ENCODE data around the gene ANKRD52. TPM values are rescaled to one million over a fixed set of nuclear protein-coding genes. Genes with fewer than 3 reads are reported as not detected.
"Not testable (repeated sequence)": the region's sequence is repeated elsewhere in the genome, so short reads cannot be mapped to it uniquely, and the experiment has no call there.

ANKRD52 gene
- total RNA-seq, 1 donor from 2014 or later, result 68.0 TPM

GRCh38 chr12:56267443-56268071 is 9.4 kb upstream of the ANKRD52 start:
- Mint-ChIP-seq H3K27me3 (ENCODE audit: low read depth) (no peaks in the 10 kb centered on the region), H3K36me3 (ENCODE audit: low read depth) (peaks cover 9% of the 10 kb centered on the region), H3K4me1 (peaks cover 16% of the 10 kb centered on the region), H3K9me3 (no peaks in the 10 kb centered on the region), H3K4me3 (peak overlapping the region; percentile 92), H3K27ac (ENCODE audit: unreplicated experiment) (no peak overlapping the region)
- TF ChIP-seq CTCF (conservative IDR thresholded peaks at IDR 0.05), result no peak
- DNase-seq (ENCODE audit: low read depth, low spot score), result no peak

GRCh38 chr12:56266693-56267442 is 8.7 kb upstream of the ANKRD52 start, which contains the start of gene COQ10A:
Gene COQ10A (plus strand): TSS chr12:56266942. CDS start chr12:56267119, 177 bp downstream.
- peak within 1 kb of the TSS; percentile 92 for H3K4me3 Mint-ChIP-seq
- peak within 1 kb of the TSS; percentile 98 for H3K27ac Mint-ChIP-seq (ENCODE audit: unreplicated experiment)
- no peaks in the 10 kb centered on the region for H3K9me3 Mint-ChIP-seq
- H3K4me1 Mint-ChIP-seq, result peaks cover 16% of the 10 kb centered on the region
- peak; percentile 87 for DNase-seq (ENCODE audit: low read depth, low spot score)
- H3K27me3 Mint-ChIP-seq (ENCODE audit: low read depth), result no peaks in the 10 kb centered on the region
- TF ChIP-seq CTCF (conservative IDR thresholded peaks at IDR 0.05), result peak; percentile 72
- H3K36me3 Mint-ChIP-seq (ENCODE audit: low read depth), result peaks cover 9% of the 10 kb centered on the region

GRCh38 chr12:56266068-56266692 is 8.0 kb upstream of the ANKRD52 start:
- not testable (repeated sequence) for DNase-seq (ENCODE audit: low read depth, low spot score); H3K9me3 Mint-ChIP-seq; H3K36me3 Mint-ChIP-seq (ENCODE audit: low read depth); H3K27me3 Mint-ChIP-seq (ENCODE audit: low read depth)
- Mint-ChIP-seq H3K4me3 (peak overlapping the region; percentile 92), H3K4me1 (peaks cover 16% of the 10 kb centered on the region), H3K27ac (ENCODE audit: unreplicated experiment) (peak overlapping the region; percentile 98)

GRCh38 chr12:56262955-56263354 is 4.8 kb upstream of the ANKRD52 start:
- DNase-seq (ENCODE audit: low read depth, low spot score); H3K27ac Mint-ChIP-seq (ENCODE audit: unreplicated experiment); H3K27me3 Mint-ChIP-seq (ENCODE audit: low read depth); H3K4me3 Mint-ChIP-seq; H3K9me3 Mint-ChIP-seq; H3K36me3 Mint-ChIP-seq (ENCODE audit: low read depth): not testable (repeated sequence)
- peaks cover 22% of the 10 kb centered on the region for H3K4me1 Mint-ChIP-seq

- Mint-ChIP-seq H3K36me3 (ENCODE audit: low read depth) (no peaks in the 10 kb centered on the region), H3K27ac (ENCODE audit: unreplicated experiment) (no peak overlapping the region), H3K4me1 (peaks cover 22% of the 10 kb centered on the region), H3K4me3 (peak overlapping the region; percentile 58), H3K27me3 (ENCODE audit: low read depth) (no peaks in the 10 kb centered on the region), H3K9me3 (no peaks in the 10 kb centered on the region)
- no peak for DNase-seq (ENCODE audit: low read depth, low spot score)
- TF ChIP-seq CTCF (conservative IDR thresholded peaks at IDR 0.05), result no peak
Measured at GRCh38 chr12:56261503-56262232, 3.5 kb upstream of the ANKRD52 start.

- H3K36me3 Mint-ChIP-seq (ENCODE audit: low read depth), result peaks cover 4% of the 10 kb centered on the region
- peaks cover 24% of the 10 kb centered on the region for H3K4me1 Mint-ChIP-seq
- no peak for TF ChIP-seq CTCF (conservative IDR thresholded peaks at IDR 0.05)
- H3K9me3 Mint-ChIP-seq, result no peaks in the 10 kb centered on the region
- no peaks in the 10 kb centered on the region for H3K27me3 Mint-ChIP-seq (ENCODE audit: low read depth)
- no peak for DNase-seq (ENCODE audit: low read depth, low spot score)
- H3K4me3 Mint-ChIP-seq, result peak overlapping the region; percentile 80
- H3K27ac Mint-ChIP-seq (ENCODE audit: unreplicated experiment), result no peak overlapping the region
Measured at GRCh38 chr12:56260921-56261320, 2.7 kb upstream of the ANKRD52 start.
